GM23338 (cell line): Measurements from ENCODE around the gene OXCT2. TPM values are rescaled to one million over a fixed set of nuclear protein-coding genes. Genes with fewer than 3 reads are reported as not detected.
A peak's percentile ranks its signal among the peaks of the same experiment; 100 is the strongest.
"Not testable (repeated sequence)": the region's sequence is repeated elsewhere in the genome, so short reads cannot be mapped to it uniquely, and the experiment has no call there.

Experiments used
- ATAC-seq: fragments of 200-7000 bp; cut with Tn5 transposase; 3 replicates; pipeline ENCODE4 v1.9.1; 2020
- DNase-seq: peaks from one replicate; pipeline ENCODE4 v3.0.0-alpha.2; 2015; ENCODE audit warnings: low spot score
- H2AFZ ChIP-seq: fragments of 200-600 bp; sonication (generic); 2 replicates; pipeline ENCODE4 v1.8.0; 2016; ENCODE audit warnings: antibody characterized with exemption, mild to moderate bottlenecking, moderate library complexity
- H3F3A ChIP-seq: fragments of 200-600 bp; sonication (generic); replicated peaks from 2 replicates; pipeline ENCODE4 v1.8.0; 2017; ENCODE audit warnings: antibody characterized with exemption, mixed run types, low read depth
- H3K27ac ChIP-seq: fragments of 200-600 bp; sonication (generic); 2 replicates; pipeline ENCODE4 v1.6.1; 2016; ENCODE audit warnings: low read depth
- H3K27me3 ChIP-seq: fragments of 200-600 bp; sonication (generic); 2 replicates; pipeline ENCODE4 v1.8.0; 2016; ENCODE audit warnings: mild to moderate bottlenecking, mixed run types, moderate library complexity; ENCODE audit not compliant: insufficient read depth
- H3K36me3 ChIP-seq: fragments of 200-600 bp; sonication (generic); 2 replicates; pipeline ENCODE4 v1.8.0; 2016; ENCODE audit warnings: mild to moderate bottlenecking; ENCODE audit not compliant: insufficient read depth
- H3K4me1 ChIP-seq: fragments of 200-600 bp; sonication (generic); 2 replicates; pipeline ENCODE4 v1.8.0; 2016; ENCODE audit warnings: mild to moderate bottlenecking, moderate library complexity; ENCODE audit not compliant: insufficient read depth
- H3K4me2 ChIP-seq: fragments of 200-600 bp; sonication (generic); 2 replicates; pipeline ENCODE4 v1.7.1; 2017; ENCODE audit warnings: mixed run types
- H3K4me3 ChIP-seq: fragments of 200-600 bp; sonication (generic); 2 replicates; pipeline ENCODE4 v1.6.1; 2016; ENCODE audit warnings: mixed run types
- H3K79me2 ChIP-seq: fragments of 200-600 bp; sonication (generic); replicated peaks from 2 replicates; pipeline ENCODE4 v1.8.0; 2017; ENCODE audit warnings: mild to moderate bottlenecking; ENCODE audit not compliant: insufficient read depth
- H3K9me2 ChIP-seq: fragments of 200-600 bp; sonication (generic); 2 replicates; pipeline ENCODE4 v1.8.0; 2017; ENCODE audit not compliant: insufficient read depth
- H4K20me1 ChIP-seq: fragments of 200-600 bp; sonication (generic); replicated peaks from 2 replicates; pipeline ENCODE4 v1.8.0; 2017; ENCODE audit warnings: mild to moderate bottlenecking; ENCODE audit not compliant: insufficient read depth
- H3K27ac Mint-ChIP-seq: 2 replicates; pipeline ENCODE4 v1.8.0; 2020; ENCODE audit warnings: inconsistent platforms, mild to moderate bottlenecking, moderate library complexity, mixed read lengths
- H3K27me3 Mint-ChIP-seq: 3 replicates; pipeline ENCODE4 v1.8.0; 2022; ENCODE audit warnings: low read depth, mild to moderate bottlenecking, moderate library complexity, mixed read lengths, inconsistent platforms; ENCODE audit not compliant: insufficient read depth, poor library complexity
- H3K36me3 Mint-ChIP-seq: 3 replicates; pipeline ENCODE4 v1.8.0; 2021; ENCODE audit warnings: low read depth, mild to moderate bottlenecking, inconsistent platforms, moderate library complexity, mixed read lengths
- H3K4me1 Mint-ChIP-seq: 3 replicates; pipeline ENCODE4 v1.8.0; 2020; ENCODE audit warnings: mild to moderate bottlenecking, inconsistent platforms, mixed read lengths
- H3K4me3 Mint-ChIP-seq: 3 replicates; pipeline ENCODE4 v1.8.0; 2021; ENCODE audit warnings: moderate library complexity, mild to moderate bottlenecking, inconsistent platforms, mixed read lengths
- H3K9me3 Mint-ChIP-seq: 3 replicates; pipeline ENCODE4 v1.8.0; 2020; ENCODE audit warnings: moderate library complexity, mild to moderate bottlenecking, inconsistent platforms, mixed read lengths
- CTCF ChIP-seq, 2 experiments: fragments of 200-600 bp in 1 of 2; sonication (generic) in 1 of 2; conservative IDR thresholded peaks; 2 replicates each; pipeline versions ENCODE4 v1.5.1 to v1.6.1; 2016 to 2017; ENCODE audit warnings: antibody characterized with exemption in 2 of 2, low read depth in 2 of 2, mild to moderate bottlenecking in 2 of 2, moderate library complexity in 1 of 2
- EZH2 ChIP-seq: fragments of 200-600 bp; sonication (generic); IDR thresholded peaks from one replicate; pipeline ENCODE4 v1.8.0; 2017; ENCODE audit warnings: antibody characterized with exemption, mild to moderate bottlenecking, low read depth; ENCODE audit not compliant: unreplicated experiment
- EZH2phosphoT487 ChIP-seq: fragments of 200-600 bp; sonication (generic); IDR thresholded peaks from one replicate; pipeline ENCODE4 v1.8.1; 2018; ENCODE audit warnings: antibody characterized with exemption; ENCODE audit not compliant: unreplicated experiment
- JUNB ChIP-seq: IDR thresholded peaks from one replicate; pipeline ENCODE4 v1.6.1; 2016; ENCODE audit warnings: antibody characterized with exemption; ENCODE audit not compliant: unreplicated experiment
- POLR2AphosphoS5 ChIP-seq: IDR thresholded peaks from 2 replicates; pipeline ENCODE4 v1.6.1; 2016; ENCODE audit warnings: antibody characterized with exemption, low read depth
- STAT1 ChIP-seq: IDR thresholded peaks from one replicate; pipeline ENCODE4 v1.6.1; 2016; ENCODE audit warnings: antibody characterized with exemption; ENCODE audit not compliant: unreplicated experiment
- ZNF114 ChIP-seq: fragments of 250-450 bp; sonication (Bioruptor Pico); IDR thresholded peaks from 2 replicates; pipeline ENCODE4 v1.5.0; 2020; ENCODE audit warnings: mild to moderate bottlenecking, moderate library complexity
- polyA plus RNA-seq: library from polyadenylated mRNA; unstranded; fragments of >200 nt; fragmentation: Nextera tagmentation; extraction: Ambion mirVana; gene quantifications from 2 replicates; pipeline ENCODE4 v1.2.1, GENCODE V29; 2016
- total RNA-seq: library from RNA; depleted of rRNA; stranded (reverse); fragments of >200 nt; shearing (Covaris generic); gene quantifications from 2 replicates; pipeline ENCODE4 v1.2.3, GENCODE V29; 2014
- TF ChIP-seq, protein P1 (sequence below): IDR thresholded peaks from one replicate; pipeline ENCODE4 v1.6.1; 2018; ENCODE audit warnings: antibody characterized with exemption; ENCODE audit not compliant: unreplicated experiment
- TF ChIP-seq, protein P2 (sequence below): IDR thresholded peaks from 2 replicates; pipeline ENCODE4 v1.6.1; 2016; ENCODE audit warnings: antibody characterized with exemption

The OXCT2 gene
- total and polyA plus RNA-seq, 2 experiments from 2014 or later = 1.4 to 2.8 TPM

GRCh38 chr1:39817091-39817932 lies 46.2 kb upstream of the OXCT2 start:
- H3K36me3 Mint-ChIP-seq, H3K27ac ChIP-seq, H3K4me1 Mint-ChIP-seq, H4K20me1 ChIP-seq, H3K27ac Mint-ChIP-seq, H3K36me3 ChIP-seq, H3K4me2 ChIP-seq, H3F3A ChIP-seq, H2AFZ ChIP-seq, H3K27me3 ChIP-seq, H3K4me3 Mint-ChIP-seq, H3K79me2 ChIP-seq, H3K9me3 Mint-ChIP-seq, H3K4me1 ChIP-seq, H3K9me2 ChIP-seq, H3K4me3 ChIP-seq: not testable (repeated sequence)
- peak; percentile 51 for ATAC-seq
- peaks cover 14% of the 10 kb centered on the region for H3K27me3 Mint-ChIP-seq
- DNase-seq = peak; percentile 62
- TF ChIP-seq CTCF (conservative IDR thresholded peaks at IDR 0.05; ENCODE audit: low read depth in 2 of 2) = peak; percentile 44 to 62

DNA sequence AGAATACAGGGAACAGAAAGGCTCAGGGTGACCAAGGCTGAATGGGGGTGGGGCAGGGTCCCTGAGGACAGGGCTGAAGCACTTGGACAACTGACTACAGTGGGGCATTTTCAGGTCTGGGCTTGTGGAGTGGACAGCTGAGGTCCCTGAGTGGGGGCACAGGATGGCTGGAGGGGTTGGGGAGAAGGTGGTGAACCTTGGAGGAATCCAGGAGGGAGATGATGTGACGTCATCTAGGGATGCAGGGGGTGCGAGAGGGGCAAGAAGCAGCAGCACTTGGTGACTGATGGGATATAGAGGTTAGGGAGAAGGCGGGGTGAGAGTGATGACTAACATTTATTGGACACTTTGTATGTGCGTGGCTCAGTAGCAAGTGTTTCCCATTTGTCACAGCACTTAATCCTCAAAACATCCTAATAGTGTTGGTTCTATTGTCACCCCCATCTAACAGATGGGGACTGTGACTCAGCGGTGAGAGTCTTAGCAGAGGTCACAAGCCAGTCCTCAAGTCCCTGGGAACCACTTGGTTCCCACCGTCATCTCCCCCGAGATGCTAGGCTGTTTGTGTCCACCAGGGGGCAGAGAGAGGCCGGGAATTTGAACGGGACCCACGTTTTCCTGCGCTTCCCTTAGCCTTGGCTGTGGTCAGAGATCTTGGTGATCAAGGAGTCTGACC lies 45.4 kb upstream of the OXCT2 start:
- Histone ChIP-seq H3K79me2 (no peaks in the 10 kb centered on the region), H3K27me3 (no peaks in the 10 kb centered on the region), H3K36me3 (no peaks in the 10 kb centered on the region), H3K27ac (no peak overlapping the region), H3K4me3 (no peak overlapping the region), H3K4me1 (no peaks in the 10 kb centered on the region), H2AFZ (no peak overlapping the region), H4K20me1 (no peaks in the 10 kb centered on the region), H3K4me2 (no peak overlapping the region), H3K9me2 (no peaks in the 10 kb centered on the region), H3F3A (no peaks in the 10 kb centered on the region)
- no peak overlapping the region for H3K4me3 Mint-ChIP-seq
- no peaks in the 10 kb centered on the region for H3K9me3 Mint-ChIP-seq
- peak; percentile 88 for ATAC-seq
- DNase-seq = peak; percentile 79
- no peaks in the 10 kb centered on the region for H3K36me3 Mint-ChIP-seq
- peaks cover 17% of the 10 kb centered on the region for H3K27me3 Mint-ChIP-seq
- H3K4me1 Mint-ChIP-seq = peaks cover 6% of the 10 kb centered on the region; the same call in 2 of the 3 replicates
- H3K27ac Mint-ChIP-seq = no peak overlapping the region
- TF ChIP-seq JUNB = no peak
- no peak for TF ChIP-seq POLR2AphosphoS5
- peak; percentile 86 to 92 for TF ChIP-seq CTCF (conservative IDR thresholded peaks at IDR 0.05; ENCODE audit: low read depth in 2 of 2)
- TF ChIP-seq ZNF114 (CRISPR knock-in tag) = no peak
- TF ChIP-seq, protein P1, sequence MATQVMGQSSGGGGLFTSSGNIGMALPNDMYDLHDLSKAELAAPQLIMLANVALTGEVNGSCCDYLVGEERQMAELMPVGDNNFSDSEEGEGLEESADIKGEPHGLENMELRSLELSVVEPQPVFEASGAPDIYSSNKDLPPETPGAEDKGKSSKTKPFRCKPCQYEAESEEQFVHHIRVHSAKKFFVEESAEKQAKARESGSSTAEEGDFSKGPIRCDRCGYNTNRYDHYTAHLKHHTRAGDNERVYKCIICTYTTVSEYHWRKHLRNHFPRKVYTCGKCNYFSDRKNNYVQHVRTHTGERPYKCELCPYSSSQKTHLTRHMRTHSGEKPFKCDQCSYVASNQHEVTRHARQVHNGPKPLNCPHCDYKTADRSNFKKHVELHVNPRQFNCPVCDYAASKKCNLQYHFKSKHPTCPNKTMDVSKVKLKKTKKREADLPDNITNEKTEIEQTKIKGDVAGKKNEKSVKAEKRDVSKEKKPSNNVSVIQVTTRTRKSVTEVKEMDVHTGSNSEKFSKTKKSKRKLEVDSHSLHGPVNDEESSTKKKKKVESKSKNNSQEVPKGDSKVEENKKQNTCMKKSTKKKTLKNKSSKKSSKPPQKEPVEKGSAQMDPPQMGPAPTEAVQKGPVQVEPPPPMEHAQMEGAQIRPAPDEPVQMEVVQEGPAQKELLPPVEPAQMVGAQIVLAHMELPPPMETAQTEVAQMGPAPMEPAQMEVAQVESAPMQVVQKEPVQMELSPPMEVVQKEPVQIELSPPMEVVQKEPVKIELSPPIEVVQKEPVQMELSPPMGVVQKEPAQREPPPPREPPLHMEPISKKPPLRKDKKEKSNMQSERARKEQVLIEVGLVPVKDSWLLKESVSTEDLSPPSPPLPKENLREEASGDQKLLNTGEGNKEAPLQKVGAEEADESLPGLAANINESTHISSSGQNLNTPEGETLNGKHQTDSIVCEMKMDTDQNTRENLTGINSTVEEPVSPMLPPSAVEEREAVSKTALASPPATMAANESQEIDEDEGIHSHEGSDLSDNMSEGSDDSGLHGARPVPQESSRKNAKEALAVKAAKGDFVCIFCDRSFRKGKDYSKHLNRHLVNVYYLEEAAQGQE = no peak
- no peak for TF ChIP-seq EZH2
- TF ChIP-seq, protein P2, sequence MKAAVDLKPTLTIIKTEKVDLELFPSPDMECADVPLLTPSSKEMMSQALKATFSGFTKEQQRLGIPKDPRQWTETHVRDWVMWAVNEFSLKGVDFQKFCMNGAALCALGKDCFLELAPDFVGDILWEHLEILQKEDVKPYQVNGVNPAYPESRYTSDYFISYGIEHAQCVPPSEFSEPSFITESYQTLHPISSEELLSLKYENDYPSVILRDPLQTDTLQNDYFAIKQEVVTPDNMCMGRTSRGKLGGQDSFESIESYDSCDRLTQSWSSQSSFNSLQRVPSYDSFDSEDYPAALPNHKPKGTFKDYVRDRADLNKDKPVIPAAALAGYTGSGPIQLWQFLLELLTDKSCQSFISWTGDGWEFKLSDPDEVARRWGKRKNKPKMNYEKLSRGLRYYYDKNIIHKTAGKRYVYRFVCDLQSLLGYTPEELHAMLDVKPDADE = no peak
- no peak for TF ChIP-seq STAT1
- no peak for TF ChIP-seq EZH2phosphoT487
